Trophoblast cell (in vitro differentiated cells and primary cell): ENCODE measurements around the gene ADCY1.

Experiments used
- DNase-seq, 2 donors: peaks; one replicate each; pipeline ENCODE4 v3.0.0-alpha.2; 2016
- H2AFZ ChIP-seq: 2 replicates; pipeline ENCODE4 v1.6.1; 2013; ENCODE audit warnings: low read length, moderate library complexity, mild to moderate bottlenecking; ENCODE audit not compliant: insufficient read depth, poor library complexity
- H2AK5ac ChIP-seq: 2 replicates; pipeline ENCODE4 v1.6.1; 2013; ENCODE audit warnings: mild to moderate bottlenecking, low read length
- H2BK120ac ChIP-seq: 2 replicates; pipeline ENCODE4 v1.6.1; 2013; ENCODE audit warnings: low read length, mild to moderate bottlenecking, moderate library complexity; ENCODE audit not compliant: insufficient read depth, poor library complexity
- H2BK12ac ChIP-seq: 2 replicates; pipeline ENCODE4 v1.6.1; 2013; ENCODE audit warnings: mild to moderate bottlenecking, low read length, moderate library complexity
- H2BK5ac ChIP-seq: 2 replicates; pipeline ENCODE4 v1.6.1; 2013; ENCODE audit warnings: low read length, low read depth, moderate library complexity, mild to moderate bottlenecking; ENCODE audit not compliant: poor library complexity
- H3K14ac ChIP-seq: 2 replicates; pipeline ENCODE4 v1.6.1; 2013; ENCODE audit warnings: mild to moderate bottlenecking, low read length
- H3K18ac ChIP-seq: 2 replicates; pipeline ENCODE4 v1.6.1; 2013; ENCODE audit warnings: mild to moderate bottlenecking, low read length
- H3K23ac ChIP-seq: 2 replicates; pipeline ENCODE4 v1.6.1; 2013; ENCODE audit warnings: low read length
- H3K27ac ChIP-seq: 2 replicates; pipeline ENCODE4 v1.5.1; 2013; ENCODE audit warnings: low read depth, mild to moderate bottlenecking, inconsistent platforms, low read length, moderate library complexity
- H3K27me3 ChIP-seq: 2 replicates; pipeline ENCODE4 v1.6.1; 2013; ENCODE audit warnings: inconsistent platforms, mild to moderate bottlenecking, low read length, moderate library complexity; ENCODE audit not compliant: insufficient read depth
- H3K36me3 ChIP-seq, 2 experiments: 1 replicate in 1 of 2; 2 replicates in 1 of 2; pipeline ENCODE4 v1.6.1; 2013; ENCODE audit warnings: low read length in 2 of 2, mild to moderate bottlenecking in 2 of 2, moderate library complexity in 1 of 2; ENCODE audit not compliant: insufficient read depth in 2 of 2, control insufficient read depth in 1 of 2
- H3K4ac ChIP-seq: 2 replicates; pipeline ENCODE4 v1.6.1; 2013; ENCODE audit warnings: low read depth, mild to moderate bottlenecking, low read length, moderate library complexity
- H3K4me1 ChIP-seq, 2 experiments: 1 replicate in 1 of 2; 2 replicates in 1 of 2; pipeline ENCODE4 v1.6.1; 2013; ENCODE audit warnings: low read length in 2 of 2, mild to moderate bottlenecking in 2 of 2, moderate library complexity in 1 of 2; ENCODE audit not compliant: insufficient read depth in 2 of 2, control insufficient read depth in 1 of 2
- H3K4me2 ChIP-seq: 2 replicates; pipeline ENCODE4 v1.6.1; 2013; ENCODE audit warnings: inconsistent platforms, mild to moderate bottlenecking, low read length, moderate library complexity
- H3K4me3 ChIP-seq: 2 replicates; pipeline ENCODE4 v1.5.1; 2013; ENCODE audit warnings: mild to moderate bottlenecking, low read depth, low read length, inconsistent platforms
- H3K79me1 ChIP-seq: one replicate; pipeline ENCODE4 v1.6.1; 2013; ENCODE audit warnings: low read length
- H3K79me2 ChIP-seq: 2 replicates; pipeline ENCODE4 v1.6.1; 2013; ENCODE audit warnings: low read length, mild to moderate bottlenecking; ENCODE audit not compliant: control insufficient read depth, insufficient read depth, poor library complexity
- H3K9ac ChIP-seq: 2 replicates; pipeline ENCODE4 v1.6.1; 2013; ENCODE audit warnings: mild to moderate bottlenecking, low read length
- H3K9me3 ChIP-seq: 2 replicates; pipeline ENCODE4 v1.6.1; 2013; ENCODE audit warnings: low read depth, mild to moderate bottlenecking, control low read depth, inconsistent platforms, low read length; ENCODE audit not compliant: insufficient read depth
- H4K12ac ChIP-seq: 2 replicates; pipeline ENCODE4 v1.6.1; 2013; ENCODE audit warnings: low read depth, mild to moderate bottlenecking, low read length, moderate library complexity
- H4K8ac ChIP-seq: 2 replicates; pipeline ENCODE4 v1.6.1; 2013; ENCODE audit warnings: low read depth, mild to moderate bottlenecking, low read length, moderate library complexity
- H4K91ac ChIP-seq: one replicate; pipeline ENCODE4 v1.6.1; 2013; ENCODE audit warnings: low read depth, mild to moderate bottlenecking, low read length, moderate library complexity
- WGBS: extraction: QIAGEN DNeasy Blood & Tissue Kit; methylation state at CpG from one replicate; pipeline ENCODE4 v1.1.7; 2013; ENCODE audit warnings: missing lambda C conversion rate; ENCODE audit not compliant: insufficient read length, insufficient coverage; ENCODE audit errors: extremely low coverage; 5-methylcytosine and 5-hydroxymethylcytosine counted together

Gene ADCY1

DNA sequence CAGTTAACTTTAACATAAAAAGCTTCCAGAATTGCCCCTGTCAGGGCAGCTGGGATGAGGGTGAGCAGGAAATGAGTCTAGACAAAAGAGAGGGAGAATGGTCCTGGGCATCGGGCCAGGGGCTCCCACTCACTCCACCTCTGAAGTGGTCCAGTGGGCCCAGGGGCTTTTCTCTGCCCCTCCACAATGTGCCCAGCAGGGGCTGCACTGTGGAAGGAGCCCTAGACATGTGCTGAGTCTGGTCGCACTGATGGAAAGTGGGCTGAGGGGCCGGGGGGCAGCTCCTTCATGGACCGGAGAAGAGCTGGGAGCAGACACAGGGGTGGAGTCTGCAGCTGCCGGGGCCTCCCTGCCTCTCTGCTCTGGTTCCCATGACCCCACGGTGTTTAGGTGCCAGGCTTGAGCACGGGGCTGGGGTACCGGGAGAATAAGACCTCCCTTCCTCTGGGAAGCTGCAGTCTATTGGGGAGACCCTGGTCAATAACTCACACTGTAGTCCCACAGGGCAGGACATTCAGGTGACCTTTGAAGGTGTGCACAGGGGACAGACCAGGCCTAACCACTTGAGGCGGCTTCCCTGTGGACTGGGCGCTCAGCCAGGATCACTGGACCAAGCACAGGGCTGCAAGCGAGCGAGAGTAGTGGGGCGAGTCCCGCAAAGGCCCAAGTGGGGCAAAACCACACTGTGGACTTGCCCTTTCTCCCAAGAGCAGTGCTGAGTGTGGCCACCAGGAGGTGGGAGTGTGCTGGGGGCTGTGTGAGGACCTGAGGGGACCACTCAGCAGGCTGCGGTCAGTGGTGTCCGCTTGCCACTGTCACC is 6.1 kb downstream of the ADCY1 start:
- H2AFZ ChIP-seq, result no peak overlapping the region
- peaks cover 4% of the 10 kb centered on the region in 2 experiments for H3K4me1 ChIP-seq
- H3K27ac ChIP-seq, result no peak overlapping the region
- no peak overlapping the region for H3K4me2 ChIP-seq
- H3K9ac ChIP-seq, result no peak overlapping the region
- H2BK5ac ChIP-seq, result no peak overlapping the region
- H3K4ac ChIP-seq, result no peak overlapping the region
- H3K79me1 ChIP-seq, result no peaks in the 10 kb centered on the region
- no peak overlapping the region for H4K8ac ChIP-seq
- no peaks in the 10 kb centered on the region for H3K36me3 ChIP-seq
- no peak overlapping the region for H3K4me3 ChIP-seq
- no peak overlapping the region for H3K14ac ChIP-seq
- no CpG with 5 or more reads among the region's 16 CpGs for WGBS
- DNase-seq, result no peak
- no peak overlapping the region for H4K12ac ChIP-seq
- no peak overlapping the region for H2AK5ac ChIP-seq
- peaks cover 2% of the 10 kb centered on the region for H3K9me3 ChIP-seq
- no peak overlapping the region for H2BK120ac ChIP-seq
- H3K27me3 ChIP-seq, result peaks cover 13% of the 10 kb centered on the region
- H3K79me2 ChIP-seq, result no peaks in the 10 kb centered on the region
- no peak overlapping the region for H2BK12ac ChIP-seq
- no peak overlapping the region for H3K18ac ChIP-seq
- no peak overlapping the region for H4K91ac ChIP-seq
- no peak overlapping the region for H3K23ac ChIP-seq

GRCh38 chr7:45581271-45581780 is 7.2 kb downstream of the ADCY1 start:
- WGBS, result no CpG with 5 or more reads among the region's 6 CpGs

GRCh38 chr7:45582136-45582749 is 8.1 kb downstream of the ADCY1 start:
- no peak overlapping the region for H2AK5ac ChIP-seq
- H3K36me3 ChIP-seq, result no peaks in the 10 kb centered on the region
- H4K12ac ChIP-seq, result no peak overlapping the region
- H2AFZ ChIP-seq, result no peak overlapping the region
- H2BK12ac ChIP-seq, result no peak overlapping the region
- H3K9me3 ChIP-seq, result peaks cover 3% of the 10 kb centered on the region
- no peak overlapping the region for H3K23ac ChIP-seq
- H3K4me1 ChIP-seq, result no peaks in the 10 kb centered on the region
- no peak overlapping the region for H4K8ac ChIP-seq
- no peak overlapping the region for H3K9ac ChIP-seq
- H3K79me1 ChIP-seq, result no peaks in the 10 kb centered on the region
- no peak overlapping the region for H2BK5ac ChIP-seq
- H3K14ac ChIP-seq, result no peak overlapping the region
- WGBS, result no CpG with 5 or more reads among the region's 5 CpGs
- H3K79me2 ChIP-seq, result no peaks in the 10 kb centered on the region
- DNase-seq, result no peak
- no peak overlapping the region for H3K4me3 ChIP-seq
- H4K91ac ChIP-seq, result no peak overlapping the region
- no peaks in the 10 kb centered on the region for H3K27me3 ChIP-seq
- no peak overlapping the region for H3K4me2 ChIP-seq
- H2BK120ac ChIP-seq, result no peak overlapping the region
- H3K4ac ChIP-seq, result no peak overlapping the region
- H3K27ac ChIP-seq, result no peak overlapping the region
- H3K18ac ChIP-seq, result no peak overlapping the region

More at GRCh38 chr7:45581271-45581780, 7.2 kb downstream of the ADCY1 start:
- no peak overlapping the region for H3K18ac ChIP-seq
- H3K9ac ChIP-seq, result no peak overlapping the region
- H3K36me3 ChIP-seq, result no peaks in the 10 kb centered on the region
- H3K4ac ChIP-seq, result no peak overlapping the region
- peaks cover 3% of the 10 kb centered on the region for H3K9me3 ChIP-seq
- H2AFZ ChIP-seq, result no peak overlapping the region
- no peak overlapping the region for H2BK5ac ChIP-seq
- H3K4me1 ChIP-seq, result no peaks in the 10 kb centered on the region
- no peaks in the 10 kb centered on the region for H3K79me2 ChIP-seq
- no peak overlapping the region for H3K4me3 ChIP-seq
- H3K23ac ChIP-seq, result no peak overlapping the region
- H3K14ac ChIP-seq, result no peak overlapping the region
- no peaks in the 10 kb centered on the region for H3K79me1 ChIP-seq
- no peak overlapping the region for H2BK12ac ChIP-seq
- peaks cover 4% of the 10 kb centered on the region for H3K27me3 ChIP-seq
- H4K12ac ChIP-seq, result no peak overlapping the region
- no peak overlapping the region for H4K8ac ChIP-seq
- no peak overlapping the region for H2BK120ac ChIP-seq
- no peak overlapping the region for H4K91ac ChIP-seq
- H3K27ac ChIP-seq, result no peak overlapping the region
- no peak overlapping the region for H3K4me2 ChIP-seq
- no peak for DNase-seq
- H2AK5ac ChIP-seq, result no peak overlapping the region

DNA sequence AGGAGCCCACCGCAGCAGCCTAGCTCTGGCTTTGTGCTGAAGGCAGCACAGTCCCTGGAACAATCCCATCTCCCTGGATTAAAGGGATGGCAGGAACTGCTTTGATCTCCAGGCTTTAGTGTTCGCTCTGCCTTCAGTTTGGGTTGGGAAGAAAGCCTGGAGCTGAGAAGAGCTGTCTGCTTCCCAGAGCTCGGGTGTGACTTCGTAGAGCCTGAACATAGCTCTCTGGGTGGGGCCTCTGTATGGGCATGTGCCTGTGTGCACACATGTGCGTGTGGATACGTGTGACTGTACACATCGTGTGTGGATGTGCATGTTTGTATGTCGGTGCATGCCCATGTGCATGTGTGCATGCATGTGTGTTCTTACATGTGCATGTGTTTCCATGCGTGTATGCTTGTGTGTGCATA is 8.7 kb downstream of the ADCY1 start:
- no peak overlapping the region for H3K9ac ChIP-seq
- no peak overlapping the region for H2AFZ ChIP-seq
- no peak overlapping the region for H2BK5ac ChIP-seq
- H2AK5ac ChIP-seq, result no peak overlapping the region
- H3K36me3 ChIP-seq, result no peaks in the 10 kb centered on the region
- DNase-seq, result no peak
- no peaks in the 10 kb centered on the region for H3K27me3 ChIP-seq
- H3K14ac ChIP-seq, result no peak overlapping the region
- no CpG with 5 or more reads among the region's 9 CpGs for WGBS
- no peak overlapping the region for H4K12ac ChIP-seq
- H3K9me3 ChIP-seq, result peaks cover 3% of the 10 kb centered on the region
- H4K91ac ChIP-seq, result no peak overlapping the region
- H3K79me2 ChIP-seq, result no peaks in the 10 kb centered on the region
- no peaks in the 10 kb centered on the region for H3K4me1 ChIP-seq
- no peak overlapping the region for H3K18ac ChIP-seq
- no peak overlapping the region for H3K4me2 ChIP-seq
- H3K27ac ChIP-seq, result no peak overlapping the region
- H2BK12ac ChIP-seq, result no peak overlapping the region
- no peak overlapping the region for H2BK120ac ChIP-seq
- H3K4ac ChIP-seq, result no peak overlapping the region
- H3K23ac ChIP-seq, result no peak overlapping the region
- H3K4me3 ChIP-seq, result peak overlapping the region; percentile 49
- H3K79me1 ChIP-seq, result no peaks in the 10 kb centered on the region
- no peak overlapping the region for H4K8ac ChIP-seq
